Measurements from ENCODE around the gene CADPS.

DNA sequence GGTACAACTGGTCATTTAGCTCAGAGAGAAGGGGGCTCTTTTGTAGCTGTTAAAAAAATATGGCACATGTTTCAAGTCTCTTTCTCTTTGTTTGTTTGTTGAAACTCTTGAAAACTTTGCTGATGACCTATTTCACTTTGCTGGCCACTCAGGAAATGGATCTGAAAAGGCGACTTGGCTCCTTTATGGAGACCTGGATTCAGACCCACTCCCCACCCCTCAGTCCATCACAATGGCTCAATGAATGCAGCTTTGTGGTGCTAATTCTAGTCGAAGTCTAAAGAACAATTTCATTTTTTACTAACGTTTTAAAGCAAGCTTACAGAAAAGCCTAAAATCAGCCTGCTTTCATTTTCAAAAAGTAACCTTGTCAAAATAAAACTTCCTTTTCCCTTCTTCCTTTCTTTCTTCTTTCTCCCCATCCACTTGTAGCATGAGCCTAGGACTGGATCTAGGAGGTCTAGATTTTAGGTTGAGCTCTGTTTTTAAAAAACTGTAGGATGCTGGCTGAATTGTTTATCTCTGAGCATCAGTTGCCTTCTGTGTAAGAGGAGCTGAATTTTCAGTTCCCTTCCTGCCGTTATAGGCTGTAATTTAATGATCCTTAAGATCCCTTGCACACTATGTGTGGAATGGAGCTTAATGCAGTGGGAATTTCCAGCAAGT is 336.4 kb downstream of the CADPS start:
- TF ChIP-seq FOXM1 (IDR thresholded peaks at IDR 0.05; ENCODE audit: low read depth): no peak
- TF ChIP-seq, protein P1, sequence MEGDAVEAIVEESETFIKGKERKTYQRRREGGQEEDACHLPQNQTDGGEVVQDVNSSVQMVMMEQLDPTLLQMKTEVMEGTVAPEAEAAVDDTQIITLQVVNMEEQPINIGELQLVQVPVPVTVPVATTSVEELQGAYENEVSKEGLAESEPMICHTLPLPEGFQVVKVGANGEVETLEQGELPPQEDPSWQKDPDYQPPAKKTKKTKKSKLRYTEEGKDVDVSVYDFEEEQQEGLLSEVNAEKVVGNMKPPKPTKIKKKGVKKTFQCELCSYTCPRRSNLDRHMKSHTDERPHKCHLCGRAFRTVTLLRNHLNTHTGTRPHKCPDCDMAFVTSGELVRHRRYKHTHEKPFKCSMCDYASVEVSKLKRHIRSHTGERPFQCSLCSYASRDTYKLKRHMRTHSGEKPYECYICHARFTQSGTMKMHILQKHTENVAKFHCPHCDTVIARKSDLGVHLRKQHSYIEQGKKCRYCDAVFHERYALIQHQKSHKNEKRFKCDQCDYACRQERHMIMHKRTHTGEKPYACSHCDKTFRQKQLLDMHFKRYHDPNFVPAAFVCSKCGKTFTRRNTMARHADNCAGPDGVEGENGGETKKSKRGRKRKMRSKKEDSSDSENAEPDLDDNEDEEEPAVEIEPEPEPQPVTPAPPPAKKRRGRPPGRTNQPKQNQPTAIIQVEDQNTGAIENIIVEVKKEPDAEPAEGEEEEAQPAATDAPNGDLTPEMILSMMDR (IDR thresholded peaks at IDR 0.05): no peak
- no peak for TF ChIP-seq RAD21 (IDR thresholded peaks at IDR 0.05; ENCODE audit: low read length)
- no peak for TF ChIP-seq IRF3 (IDR thresholded peaks at IDR 0.05; ENCODE audit: low read depth, low read length)
- no peak for TF ChIP-seq CHD2 (IDR thresholded peaks at IDR 0.05; ENCODE audit: low read length, partially characterized antibody)
- TF ChIP-seq REST (IDR thresholded peaks at IDR 0.05; ENCODE audit: low read depth, low read length): no peak
- TF ChIP-seq POLR2AphosphoS5 (IDR thresholded peaks at IDR 0.05; ENCODE audit: low read depth, low read length): no peak
- no peak for TF ChIP-seq YY1 (IDR thresholded peaks at IDR 0.05; ENCODE audit: low read depth)
- TF ChIP-seq, protein P2, sequence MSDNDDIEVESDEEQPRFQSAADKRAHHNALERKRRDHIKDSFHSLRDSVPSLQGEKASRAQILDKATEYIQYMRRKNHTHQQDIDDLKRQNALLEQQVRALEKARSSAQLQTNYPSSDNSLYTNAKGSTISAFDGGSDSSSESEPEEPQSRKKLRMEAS (IDR thresholded peaks at IDR 0.05; ENCODE audit: low read depth): no peak

Measured in SK-N-SH (cell line).